PFSK-1 (cell line): ENCODE measurements around the gene KIF4A.

Experiments used
- FOXP2 ChIP-seq: optimal IDR thresholded peaks from 2 replicates; pipeline ENCODE3; 2011; ENCODE audit warnings: borderline replicate concordance, control low read depth, inconsistent platforms; ENCODE audit not compliant: insufficient read depth; ENCODE audit errors: extremely low read length, extremely low read depth
- POLR2AphosphoS5 ChIP-seq: IDR thresholded peaks from 2 replicates; pipeline ENCODE4 v1.6.1; 2012; ENCODE audit warnings: low read depth, mild to moderate bottlenecking, control low read depth, low read length, moderate library complexity
- SIN3A ChIP-seq: IDR thresholded peaks from 2 replicates; pipeline ENCODE4 v1.6.1; 2012; ENCODE audit warnings: mild to moderate bottlenecking, low read length, moderate library complexity, borderline replicate concordance; ENCODE audit not compliant: insufficient read depth
- TAF1 ChIP-seq: IDR thresholded peaks from 2 replicates; pipeline ENCODE4 v1.6.1; 2012; ENCODE audit warnings: low read length, control low read depth, borderline replicate concordance; ENCODE audit not compliant: insufficient read depth
- TF ChIP-seq, protein P1 (sequence below), 2 experiments: IDR thresholded peaks; 2 replicates each; pipeline versions ENCODE4 v1.6.1 to v1.8.0; 2011 to 2012; ENCODE audit warnings: low read depth in 2 of 2, low read length in 2 of 2, control low read depth in 1 of 2, inconsistent platforms in 1 of 2, mild to moderate bottlenecking in 1 of 2, moderate library complexity in 1 of 2; ENCODE audit not compliant: insufficient read depth in 1 of 2

The KIF4A gene

GRCh38 chrX:70255452-70255851 lies 34.5 kb upstream of the KIF4A start:
- TF ChIP-seq POLR2AphosphoS5 (no peak), TAF1 (no peak), FOXP2 (no peak), SIN3A (no peak)
- TF ChIP-seq, protein P1, sequence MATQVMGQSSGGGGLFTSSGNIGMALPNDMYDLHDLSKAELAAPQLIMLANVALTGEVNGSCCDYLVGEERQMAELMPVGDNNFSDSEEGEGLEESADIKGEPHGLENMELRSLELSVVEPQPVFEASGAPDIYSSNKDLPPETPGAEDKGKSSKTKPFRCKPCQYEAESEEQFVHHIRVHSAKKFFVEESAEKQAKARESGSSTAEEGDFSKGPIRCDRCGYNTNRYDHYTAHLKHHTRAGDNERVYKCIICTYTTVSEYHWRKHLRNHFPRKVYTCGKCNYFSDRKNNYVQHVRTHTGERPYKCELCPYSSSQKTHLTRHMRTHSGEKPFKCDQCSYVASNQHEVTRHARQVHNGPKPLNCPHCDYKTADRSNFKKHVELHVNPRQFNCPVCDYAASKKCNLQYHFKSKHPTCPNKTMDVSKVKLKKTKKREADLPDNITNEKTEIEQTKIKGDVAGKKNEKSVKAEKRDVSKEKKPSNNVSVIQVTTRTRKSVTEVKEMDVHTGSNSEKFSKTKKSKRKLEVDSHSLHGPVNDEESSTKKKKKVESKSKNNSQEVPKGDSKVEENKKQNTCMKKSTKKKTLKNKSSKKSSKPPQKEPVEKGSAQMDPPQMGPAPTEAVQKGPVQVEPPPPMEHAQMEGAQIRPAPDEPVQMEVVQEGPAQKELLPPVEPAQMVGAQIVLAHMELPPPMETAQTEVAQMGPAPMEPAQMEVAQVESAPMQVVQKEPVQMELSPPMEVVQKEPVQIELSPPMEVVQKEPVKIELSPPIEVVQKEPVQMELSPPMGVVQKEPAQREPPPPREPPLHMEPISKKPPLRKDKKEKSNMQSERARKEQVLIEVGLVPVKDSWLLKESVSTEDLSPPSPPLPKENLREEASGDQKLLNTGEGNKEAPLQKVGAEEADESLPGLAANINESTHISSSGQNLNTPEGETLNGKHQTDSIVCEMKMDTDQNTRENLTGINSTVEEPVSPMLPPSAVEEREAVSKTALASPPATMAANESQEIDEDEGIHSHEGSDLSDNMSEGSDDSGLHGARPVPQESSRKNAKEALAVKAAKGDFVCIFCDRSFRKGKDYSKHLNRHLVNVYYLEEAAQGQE (IDR thresholded peaks at IDR 0.05; ENCODE audit: insufficient read depth in 1 of 2, low read depth in 2 of 2, low read length in 2 of 2), result no peak

DNA sequence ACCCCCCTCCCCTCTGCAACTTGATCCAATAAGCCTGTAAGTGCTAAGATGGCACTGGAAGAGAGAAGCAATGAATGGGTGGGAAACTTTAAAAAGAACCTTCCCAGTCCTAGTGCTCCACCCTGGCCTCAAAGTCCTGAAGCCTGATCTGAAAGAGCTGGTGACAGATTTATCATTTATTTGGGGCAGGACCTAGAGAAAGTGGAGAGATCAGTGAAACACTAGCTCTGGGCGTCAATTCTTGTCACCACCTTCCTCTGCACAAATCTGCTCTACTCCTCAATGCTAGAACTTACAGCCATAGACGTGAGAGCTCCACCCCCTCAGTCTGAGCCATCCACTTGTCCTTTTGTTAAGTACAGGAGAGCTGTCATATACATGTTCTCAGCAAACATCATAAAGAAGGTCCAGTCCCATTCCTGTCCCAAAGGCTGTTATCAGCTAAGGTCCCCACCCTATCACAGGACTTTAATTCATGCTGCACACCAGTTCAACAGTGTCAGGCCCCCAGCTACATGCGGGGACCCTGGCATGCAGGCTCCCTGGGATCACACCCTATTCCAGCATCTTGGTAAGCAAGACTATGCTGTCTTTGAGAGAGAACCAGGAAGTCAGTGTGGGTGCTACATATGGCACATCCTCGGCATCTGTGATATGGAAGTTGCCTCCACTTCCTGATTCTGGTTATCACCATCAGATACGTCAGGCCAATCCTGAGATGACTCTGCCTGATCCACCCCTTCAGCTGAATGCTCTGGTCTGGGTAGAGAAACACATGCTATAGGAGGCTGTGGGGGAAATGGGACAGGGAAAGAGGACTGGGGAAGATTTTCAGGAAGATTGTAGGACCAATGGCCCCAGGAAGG lies 32.2 kb upstream of the KIF4A start:
- TF ChIP-seq POLR2AphosphoS5 (no peak), SIN3A (no peak), TAF1 (no peak), FOXP2 (no peak)
- TF ChIP-seq, protein P1 (IDR thresholded peaks at IDR 0.05; ENCODE audit: insufficient read depth in 1 of 2, low read depth in 2 of 2, low read length in 2 of 2), result no peak

GRCh38 chrX:70260104-70260503 lies 29.8 kb upstream of the KIF4A start, which contains the start of gene P2RY4:
Gene P2RY4, minus strand, starts transcription at chrX:70260204. Its CDS starts 580 bp downstream, at chrX:70259624.
- no peak for TF ChIP-seq POLR2AphosphoS5

DNA sequence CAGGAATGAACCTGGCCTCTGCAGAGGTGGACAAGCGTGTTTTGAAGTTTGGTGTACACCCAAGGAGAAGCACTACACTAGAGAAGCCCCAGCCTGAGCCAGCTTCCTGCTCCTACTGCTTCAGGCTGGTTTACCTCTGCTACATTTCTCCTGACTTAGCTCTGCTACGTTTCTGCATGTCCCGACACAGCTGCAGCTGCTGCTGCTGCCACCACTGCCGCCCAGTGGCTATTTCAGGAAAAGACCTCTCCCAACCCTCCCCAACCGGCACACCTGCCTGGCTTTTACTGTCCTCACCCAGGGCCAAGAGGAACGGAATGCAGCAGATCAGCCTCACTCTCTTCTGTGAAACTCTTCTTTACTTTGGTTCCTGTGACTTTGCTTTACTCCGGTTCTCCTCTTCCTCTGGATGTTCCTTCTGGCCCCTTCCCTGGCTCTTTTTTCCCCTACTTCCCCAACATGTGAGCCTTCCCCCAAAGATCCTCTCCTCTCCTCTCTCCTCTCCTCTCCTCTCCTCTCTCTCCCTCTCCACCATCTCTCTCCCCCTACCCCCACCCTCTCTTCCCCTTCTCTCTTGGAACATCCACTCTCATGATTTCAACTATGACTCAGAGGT lies 26.8 kb upstream of the KIF4A start:
- no peak for TF ChIP-seq SIN3A
- TF ChIP-seq, protein P1 (IDR thresholded peaks at IDR 0.05; ENCODE audit: insufficient read depth in 1 of 2, low read depth in 2 of 2, low read length in 2 of 2), result 0 out of 4 replicates have a peak, but pooled peaks have one; percentile 26 to 41
- no peak for TF ChIP-seq FOXP2
- TF ChIP-seq POLR2AphosphoS5, result no peak
- TF ChIP-seq TAF1, result no peak

DNA sequence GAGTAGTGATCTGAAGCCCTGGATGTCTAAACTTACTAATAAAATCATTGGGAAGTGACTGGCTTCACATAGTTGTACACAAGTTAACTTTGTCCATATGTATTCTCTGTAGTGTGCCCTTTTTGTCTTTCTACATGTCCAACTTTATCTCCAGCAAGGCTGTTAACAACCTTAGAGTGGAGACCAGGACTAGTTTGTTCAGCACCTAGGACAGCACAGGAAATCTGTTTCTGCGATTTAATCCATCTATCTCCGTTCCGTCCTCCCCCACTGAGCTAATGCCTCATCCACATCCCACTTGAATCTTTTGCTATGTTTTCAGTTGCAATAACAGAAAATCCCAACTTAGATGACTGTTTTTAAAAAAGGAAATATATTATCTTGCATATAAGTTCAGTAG lies 25.1 kb upstream of the KIF4A start:
- TF ChIP-seq, protein P1 (IDR thresholded peaks at IDR 0.05; ENCODE audit: insufficient read depth in 1 of 2, low read depth in 2 of 2, low read length in 2 of 2), result peak; percentile 78 to 93
- TF ChIP-seq FOXP2 (no peak), TAF1 (no peak)
